PFSK-1 (cell line): ENCODE results near the gene THOC5.

ENCODE experiments used
- FOXP2 ChIP-seq: optimal IDR thresholded peaks from 2 replicates; pipeline ENCODE3; 2011; ENCODE audit warnings: borderline replicate concordance, control low read depth, inconsistent platforms; ENCODE audit not compliant: insufficient read depth; ENCODE audit errors: extremely low read length, extremely low read depth
- POLR2AphosphoS5 ChIP-seq: IDR thresholded peaks from 2 replicates; pipeline ENCODE4 v1.6.1; 2012; ENCODE audit warnings: low read depth, mild to moderate bottlenecking, control low read depth, low read length, moderate library complexity
- SIN3A ChIP-seq: IDR thresholded peaks from 2 replicates; pipeline ENCODE4 v1.6.1; 2012; ENCODE audit warnings: mild to moderate bottlenecking, low read length, moderate library complexity, borderline replicate concordance; ENCODE audit not compliant: insufficient read depth
- TAF1 ChIP-seq: IDR thresholded peaks from 2 replicates; pipeline ENCODE4 v1.6.1; 2012; ENCODE audit warnings: low read length, control low read depth, borderline replicate concordance; ENCODE audit not compliant: insufficient read depth
- TF ChIP-seq, protein P1 (sequence below), 2 experiments: IDR thresholded peaks; 2 replicates each; pipeline versions ENCODE4 v1.6.1 to v1.8.0; 2011 to 2012; ENCODE audit warnings: low read depth in 2 of 2, low read length in 2 of 2, control low read depth in 1 of 2, inconsistent platforms in 1 of 2, mild to moderate bottlenecking in 1 of 2, moderate library complexity in 1 of 2; ENCODE audit not compliant: insufficient read depth in 1 of 2

Gene THOC5

DNA sequence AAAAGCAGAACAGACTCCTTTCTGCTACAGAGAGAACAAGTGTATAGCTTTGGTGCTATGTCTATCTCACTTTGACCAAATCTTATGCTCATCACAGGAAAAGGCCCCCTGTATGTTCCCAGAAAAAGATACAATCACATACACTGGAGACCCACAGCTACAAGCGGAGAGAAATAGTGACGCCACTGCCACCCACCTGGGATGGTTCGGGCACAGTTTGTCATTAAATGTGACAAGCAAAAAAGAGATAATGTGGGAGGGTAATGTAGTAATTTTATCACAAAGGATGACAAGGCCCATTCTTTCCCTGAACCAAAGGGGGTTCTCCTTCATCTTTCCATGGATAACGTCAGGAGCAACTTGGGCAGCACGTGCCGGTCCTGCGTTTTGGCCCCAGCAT lies 32.0 kb downstream of the THOC5 start:
- no peak for TF ChIP-seq TAF1
- TF ChIP-seq, protein P1, sequence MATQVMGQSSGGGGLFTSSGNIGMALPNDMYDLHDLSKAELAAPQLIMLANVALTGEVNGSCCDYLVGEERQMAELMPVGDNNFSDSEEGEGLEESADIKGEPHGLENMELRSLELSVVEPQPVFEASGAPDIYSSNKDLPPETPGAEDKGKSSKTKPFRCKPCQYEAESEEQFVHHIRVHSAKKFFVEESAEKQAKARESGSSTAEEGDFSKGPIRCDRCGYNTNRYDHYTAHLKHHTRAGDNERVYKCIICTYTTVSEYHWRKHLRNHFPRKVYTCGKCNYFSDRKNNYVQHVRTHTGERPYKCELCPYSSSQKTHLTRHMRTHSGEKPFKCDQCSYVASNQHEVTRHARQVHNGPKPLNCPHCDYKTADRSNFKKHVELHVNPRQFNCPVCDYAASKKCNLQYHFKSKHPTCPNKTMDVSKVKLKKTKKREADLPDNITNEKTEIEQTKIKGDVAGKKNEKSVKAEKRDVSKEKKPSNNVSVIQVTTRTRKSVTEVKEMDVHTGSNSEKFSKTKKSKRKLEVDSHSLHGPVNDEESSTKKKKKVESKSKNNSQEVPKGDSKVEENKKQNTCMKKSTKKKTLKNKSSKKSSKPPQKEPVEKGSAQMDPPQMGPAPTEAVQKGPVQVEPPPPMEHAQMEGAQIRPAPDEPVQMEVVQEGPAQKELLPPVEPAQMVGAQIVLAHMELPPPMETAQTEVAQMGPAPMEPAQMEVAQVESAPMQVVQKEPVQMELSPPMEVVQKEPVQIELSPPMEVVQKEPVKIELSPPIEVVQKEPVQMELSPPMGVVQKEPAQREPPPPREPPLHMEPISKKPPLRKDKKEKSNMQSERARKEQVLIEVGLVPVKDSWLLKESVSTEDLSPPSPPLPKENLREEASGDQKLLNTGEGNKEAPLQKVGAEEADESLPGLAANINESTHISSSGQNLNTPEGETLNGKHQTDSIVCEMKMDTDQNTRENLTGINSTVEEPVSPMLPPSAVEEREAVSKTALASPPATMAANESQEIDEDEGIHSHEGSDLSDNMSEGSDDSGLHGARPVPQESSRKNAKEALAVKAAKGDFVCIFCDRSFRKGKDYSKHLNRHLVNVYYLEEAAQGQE (IDR thresholded peaks at IDR 0.05; ENCODE audit: insufficient read depth in 1 of 2, low read depth in 2 of 2, low read length in 2 of 2): no peak
- TF ChIP-seq SIN3A: no peak

DNA sequence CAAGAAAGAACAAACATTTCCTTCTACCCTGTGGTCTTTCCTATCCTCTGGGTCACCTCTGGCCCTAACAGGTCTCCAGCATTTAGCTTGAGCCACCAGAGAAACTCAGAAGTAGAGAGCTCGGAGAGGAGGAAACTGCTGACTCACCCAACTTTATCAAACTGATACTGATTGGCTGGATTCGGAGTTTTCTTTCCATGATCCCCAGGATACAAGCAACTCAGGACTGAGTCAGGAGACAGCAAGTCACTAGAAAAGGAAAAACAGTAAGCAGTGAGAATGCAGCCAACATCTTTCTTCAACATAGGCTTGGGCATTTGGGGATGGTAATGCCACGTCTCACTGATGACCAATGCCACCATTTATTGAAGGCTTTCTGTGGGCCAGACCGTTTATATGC lies 32.7 kb downstream of the THOC5 start:
- TF ChIP-seq POLR2AphosphoS5: no peak
- no peak for TF ChIP-seq SIN3A
- no peak for TF ChIP-seq TAF1
- TF ChIP-seq, protein P1 (IDR thresholded peaks at IDR 0.05; ENCODE audit: insufficient read depth in 1 of 2, low read depth in 2 of 2, low read length in 2 of 2): no peak
- TF ChIP-seq FOXP2: no peak

- TF ChIP-seq POLR2AphosphoS5 (no peak), SIN3A (no peak), FOXP2 (no peak), TAF1 (no peak)
- TF ChIP-seq, protein P1 (IDR thresholded peaks at IDR 0.05; ENCODE audit: insufficient read depth in 1 of 2, low read depth in 2 of 2, low read length in 2 of 2): no peak
Measured at GRCh38 chr22:29519996-29520395, 33.6 kb downstream of the THOC5 start.

DNA sequence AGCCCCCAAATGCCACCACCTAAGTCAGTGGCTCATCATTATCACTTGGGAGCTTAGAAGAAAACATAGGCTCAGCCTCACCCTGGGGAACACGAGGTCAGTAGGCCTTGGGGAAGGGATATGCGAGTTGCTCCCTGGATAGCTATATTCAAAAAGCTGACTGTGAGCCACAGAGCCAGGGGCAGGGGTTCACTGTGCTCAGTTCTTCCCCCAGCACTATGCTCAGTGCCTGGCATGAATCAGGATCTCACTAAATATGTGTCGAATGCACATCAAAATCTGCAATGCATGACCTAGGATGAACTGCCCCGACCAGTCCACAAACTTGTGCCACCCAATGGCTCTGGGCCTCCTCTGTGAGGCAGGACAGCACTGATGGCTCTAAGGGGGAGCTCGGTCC lies 35.1 kb downstream of the THOC5 start:
- TF ChIP-seq FOXP2 (no peak), SIN3A (no peak), POLR2AphosphoS5 (no peak), TAF1 (no peak)
- TF ChIP-seq, protein P1 (IDR thresholded peaks at IDR 0.05; ENCODE audit: insufficient read depth in 1 of 2, low read depth in 2 of 2, low read length in 2 of 2): no peak

GRCh38 chr22:29517215-29517908 lies 36.2 kb downstream of the THOC5 start:
- TF ChIP-seq, protein P1 (IDR thresholded peaks at IDR 0.05; ENCODE audit: insufficient read depth in 1 of 2, low read depth in 2 of 2, low read length in 2 of 2): no peak
- TF ChIP-seq TAF1: no peak
- no peak for TF ChIP-seq POLR2AphosphoS5
- no peak for TF ChIP-seq SIN3A
- TF ChIP-seq FOXP2: no peak
